H9 (cell line): ENCODE data around the gene FAM13A. TPM values are rescaled to one million over a fixed set of nuclear protein-coding genes. Genes with fewer than 3 reads are reported as not detected.

Experiments used
- DNase-seq: peaks from one replicate; pipeline ENCODE4 v3.0.0-alpha.2; 2017
- H2AFZ ChIP-seq: one replicate; pipeline ENCODE4 v1.6.1; 2013; ENCODE audit warnings: mild to moderate bottlenecking, low read length, control low read depth, moderate library complexity
- H2AK5ac ChIP-seq: 2 replicates; pipeline ENCODE4 v1.6.1; 2013; ENCODE audit warnings: low read length, control low read depth, mixed read lengths; ENCODE audit not compliant: insufficient read length
- H2BK120ac ChIP-seq: one replicate; pipeline ENCODE4 v1.6.1; 2013; ENCODE audit warnings: low read depth, mild to moderate bottlenecking, low read length, control low read depth, inconsistent platforms; ENCODE audit not compliant: poor library complexity, severe bottlenecking
- H2BK12ac ChIP-seq: 2 replicates; pipeline ENCODE4 v1.6.1; 2013; ENCODE audit warnings: low read length, control low read depth, mixed read lengths, low read depth; ENCODE audit not compliant: insufficient read length
- H2BK15ac ChIP-seq: 2 replicates; pipeline ENCODE4 v1.6.1; 2013; ENCODE audit warnings: low read depth, low read length, control low read depth
- H2BK20ac ChIP-seq: one replicate; pipeline ENCODE4 v1.6.1; 2013; ENCODE audit warnings: low read depth, mild to moderate bottlenecking, low read length, control low read depth, inconsistent platforms; ENCODE audit not compliant: poor library complexity, severe bottlenecking
- H2BK5ac ChIP-seq: 2 replicates; pipeline ENCODE4 v1.6.1; 2013; ENCODE audit warnings: low read length, control low read depth, mixed read lengths; ENCODE audit not compliant: insufficient read length
- H3K14ac ChIP-seq: 2 replicates; pipeline ENCODE4 v1.6.1; 2013; ENCODE audit warnings: low read length, control low read depth; ENCODE audit not compliant: insufficient read depth
- H3K18ac ChIP-seq: 2 replicates; pipeline ENCODE4 v1.6.1; 2013; ENCODE audit warnings: low read depth, mild to moderate bottlenecking, mixed read lengths, low read length, control low read depth; ENCODE audit not compliant: insufficient read length
- H3K23ac ChIP-seq: 2 replicates; pipeline ENCODE4 v1.6.1; 2013; ENCODE audit warnings: low read length, control low read depth, mixed read lengths, low read depth; ENCODE audit not compliant: insufficient read length
- H3K23me2 ChIP-seq: 2 replicates; pipeline ENCODE4 v1.6.1; 2013; ENCODE audit warnings: low read depth, mild to moderate bottlenecking, mixed read lengths, low read length, control low read depth; ENCODE audit not compliant: insufficient read length, poor library complexity, severe bottlenecking
- H3K27ac ChIP-seq: 2 replicates; pipeline ENCODE4 v1.5.1; 2013; ENCODE audit warnings: low read length, control low read depth, mixed read lengths, low read depth; ENCODE audit not compliant: insufficient read length
- H3K27me3 ChIP-seq: 2 replicates; pipeline ENCODE4 v1.6.1; 2013; ENCODE audit warnings: low read length, control low read depth, inconsistent platforms; ENCODE audit not compliant: insufficient read depth
- H3K4ac ChIP-seq: 2 replicates; pipeline ENCODE4 v1.6.1; 2013; ENCODE audit warnings: low read depth, mild to moderate bottlenecking, control low read depth, inconsistent platforms, low read length, moderate library complexity
- H3K4me1 ChIP-seq: 2 replicates; pipeline ENCODE4 v1.6.1; 2013; ENCODE audit warnings: low read length, control low read depth, inconsistent platforms; ENCODE audit not compliant: insufficient read depth
- H3K4me2 ChIP-seq: 2 replicates; pipeline ENCODE4 v1.6.1; 2013; ENCODE audit warnings: low read length, control low read depth, mixed read lengths; ENCODE audit not compliant: insufficient read length, insufficient read depth
- H3K56ac ChIP-seq: 2 replicates; pipeline ENCODE4 v1.6.1; 2013; ENCODE audit warnings: low read depth, mild to moderate bottlenecking, mixed read lengths, low read length, control low read depth; ENCODE audit not compliant: insufficient read length
- H3K79me1 ChIP-seq: 2 replicates; pipeline ENCODE4 v1.6.1; 2013; ENCODE audit warnings: low read depth, mild to moderate bottlenecking, moderate library complexity, low read length, control low read depth, inconsistent platforms; ENCODE audit not compliant: insufficient read depth, poor library complexity, severe bottlenecking
- H3K79me2 ChIP-seq: 2 replicates; pipeline ENCODE4 v1.6.1; 2013; ENCODE audit warnings: low read length, control low read depth, inconsistent platforms; ENCODE audit not compliant: insufficient read depth
- H3K9ac ChIP-seq: 2 replicates; pipeline ENCODE4 v1.6.1; 2013; ENCODE audit warnings: low read length, control low read depth, mixed read lengths; ENCODE audit not compliant: insufficient read length; ENCODE audit errors: extremely low read depth
- H3K9me3 ChIP-seq: one replicate; pipeline ENCODE4 v1.6.1; 2013; ENCODE audit warnings: low read depth, low read length, inconsistent platforms; ENCODE audit not compliant: control insufficient read depth
- H3T11ph ChIP-seq: one replicate; pipeline ENCODE4 v1.6.1; 2013; ENCODE audit warnings: mild to moderate bottlenecking, low read length, control low read depth, inconsistent platforms
- H4K20me1 ChIP-seq: one replicate; pipeline ENCODE4 v1.6.1; 2013; ENCODE audit not compliant: control insufficient read depth, insufficient read length, insufficient read depth
- H4K5ac ChIP-seq: 2 replicates; pipeline ENCODE4 v1.6.1; 2013; ENCODE audit warnings: low read depth, mild to moderate bottlenecking, mixed read lengths, low read length, control low read depth; ENCODE audit not compliant: insufficient read length
- H4K8ac ChIP-seq: replicated peaks from 2 replicates; pipeline ENCODE4 v1.6.1; 2013; ENCODE audit warnings: low read length, control low read depth, mixed read lengths, low read depth; ENCODE audit not compliant: insufficient read length
- H4K91ac ChIP-seq: 2 replicates; pipeline ENCODE4 v1.6.1; 2013; ENCODE audit warnings: low read depth, mild to moderate bottlenecking, moderate library complexity, mixed read lengths, low read length, control low read depth; ENCODE audit not compliant: insufficient read length
- H3K27ac Mint-ChIP-seq, 3 experiments: 2 replicates in 2 of 3; 3 replicates in 1 of 3; pipeline ENCODE4 v1.8.0; 2020 to 2021; ENCODE audit warnings: mixed read lengths in 3 of 3, mild to moderate bottlenecking in 1 of 3, moderate library complexity in 1 of 3
- H3K27me3 Mint-ChIP-seq: 2 replicates; pipeline ENCODE4 v1.8.0; 2021; ENCODE audit warnings: low read depth, mild to moderate bottlenecking, moderate library complexity, mixed read lengths
- H3K36me3 Mint-ChIP-seq, 3 experiments: 2 replicates in 2 of 3; 3 replicates in 1 of 3; pipeline ENCODE4 v1.8.0; 2020 to 2021; ENCODE audit warnings: low read depth in 3 of 3, mixed read lengths in 3 of 3; ENCODE audit not compliant: insufficient read depth in 1 of 3
- H3K4me1 Mint-ChIP-seq, 2 experiments: 2 replicates each; pipeline ENCODE4 v1.8.0; 2020; ENCODE audit warnings: mixed read lengths in 2 of 2
- H3K4me3 Mint-ChIP-seq, 2 experiments: 2 replicates in 1 of 2; 3 replicates in 1 of 2; pipeline ENCODE4 v1.8.0; 2020 to 2021; ENCODE audit warnings: mild to moderate bottlenecking in 2 of 2, mixed read lengths in 2 of 2, moderate library complexity in 1 of 2
- H3K9me3 Mint-ChIP-seq, 2 experiments: 2 replicates in 1 of 2; 3 replicates in 1 of 2; pipeline ENCODE4 v1.8.0; 2020; ENCODE audit warnings: mild to moderate bottlenecking in 2 of 2, mixed read lengths in 2 of 2, moderate library complexity in 1 of 2
- WGBS: extraction: QIAGEN DNeasy Blood & Tissue Kit; methylation state at CpG from one replicate; pipeline ENCODE4 v1.1.7; 2013; ENCODE audit warnings: missing lambda C conversion rate, low lambda C conversion rate, mixed read lengths; ENCODE audit not compliant: insufficient read length; ENCODE audit errors: extremely low coverage; 5-methylcytosine and 5-hydroxymethylcytosine counted together
- total RNA-seq: library from RNA; stranded (reverse); gene quantifications from 2 replicates; pipeline ENCODE4 v1.2.1, GENCODE V29; 2021
- TF ChIP-seq, protein P1 (sequence below): fragments of 200-600 bp; sonication (generic); conservative IDR thresholded peaks from 3 replicates; pipeline ENCODE4 v1.8.0; 2021; ENCODE audit warnings: antibody characterized with exemption, mild to moderate bottlenecking

The FAM13A gene
- total RNA-seq, 1 experiment from 2014 or later, result 12.7 TPM

DNA sequence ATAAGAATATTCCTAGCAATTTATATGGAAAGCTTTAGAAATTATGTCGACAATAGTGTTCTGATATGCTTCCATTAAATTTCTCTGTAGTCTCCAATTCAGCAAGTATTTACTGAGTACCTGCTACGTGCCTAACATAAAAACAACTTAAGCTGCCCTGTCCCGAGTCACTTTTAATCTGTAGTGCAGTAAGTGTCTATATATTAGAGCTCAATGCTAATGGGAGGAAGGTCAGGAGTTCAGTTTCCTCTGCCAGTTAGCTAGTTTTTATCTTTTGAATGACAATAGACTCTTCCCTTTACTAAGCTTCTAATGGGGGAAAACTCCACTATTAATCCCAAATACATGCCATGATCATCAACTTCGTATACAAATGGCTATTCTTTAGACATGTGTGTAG is 240.6 kb downstream of the FAM13A start:
- no peak overlapping the region for H3K27ac Mint-ChIP-seq
- Histone ChIP-seq H2AFZ (no peak overlapping the region), H3K9ac (no peak overlapping the region), H4K8ac (no peak overlapping the region), H4K20me1 (no peaks in the 10 kb centered on the region), H3K4me2 (no peak overlapping the region), H2BK15ac (no peak overlapping the region), H3K4me1 (no peaks in the 10 kb centered on the region), H2BK12ac (no peak overlapping the region), H3K27ac (no peak overlapping the region), H2BK5ac (no peak overlapping the region), H4K91ac (no peak overlapping the region), H3K23ac (no peak overlapping the region), H2BK120ac (no peak overlapping the region), H3K14ac (no peak overlapping the region), H2BK20ac (no peak overlapping the region), H3K23me2 (no peaks in the 10 kb centered on the region), H3T11ph (no peak overlapping the region), H3K56ac (no peak overlapping the region), H3K4ac (no peak overlapping the region), H3K18ac (no peak overlapping the region), H4K5ac (no peak overlapping the region), H3K9me3 (no peaks in the 10 kb centered on the region), H3K79me1 (no peaks in the 10 kb centered on the region), H3K27me3 (no peaks in the 10 kb centered on the region), H2AK5ac (no peak overlapping the region), H3K79me2 (no peaks in the 10 kb centered on the region)
- peaks cover 12% of the 10 kb centered on the region in 2 experiments for H3K4me1 Mint-ChIP-seq
- H3K9me3 Mint-ChIP-seq, result no peaks in the 10 kb centered on the region
- no peak for DNase-seq
- no peaks in the 10 kb centered on the region for H3K36me3 Mint-ChIP-seq
- no peaks in the 10 kb centered on the region for H3K27me3 Mint-ChIP-seq
- H3K4me3 Mint-ChIP-seq, result no peak overlapping the region
- no CpG with 5 or more reads among the region's 4 CpGs for WGBS
- TF ChIP-seq, protein P1, sequence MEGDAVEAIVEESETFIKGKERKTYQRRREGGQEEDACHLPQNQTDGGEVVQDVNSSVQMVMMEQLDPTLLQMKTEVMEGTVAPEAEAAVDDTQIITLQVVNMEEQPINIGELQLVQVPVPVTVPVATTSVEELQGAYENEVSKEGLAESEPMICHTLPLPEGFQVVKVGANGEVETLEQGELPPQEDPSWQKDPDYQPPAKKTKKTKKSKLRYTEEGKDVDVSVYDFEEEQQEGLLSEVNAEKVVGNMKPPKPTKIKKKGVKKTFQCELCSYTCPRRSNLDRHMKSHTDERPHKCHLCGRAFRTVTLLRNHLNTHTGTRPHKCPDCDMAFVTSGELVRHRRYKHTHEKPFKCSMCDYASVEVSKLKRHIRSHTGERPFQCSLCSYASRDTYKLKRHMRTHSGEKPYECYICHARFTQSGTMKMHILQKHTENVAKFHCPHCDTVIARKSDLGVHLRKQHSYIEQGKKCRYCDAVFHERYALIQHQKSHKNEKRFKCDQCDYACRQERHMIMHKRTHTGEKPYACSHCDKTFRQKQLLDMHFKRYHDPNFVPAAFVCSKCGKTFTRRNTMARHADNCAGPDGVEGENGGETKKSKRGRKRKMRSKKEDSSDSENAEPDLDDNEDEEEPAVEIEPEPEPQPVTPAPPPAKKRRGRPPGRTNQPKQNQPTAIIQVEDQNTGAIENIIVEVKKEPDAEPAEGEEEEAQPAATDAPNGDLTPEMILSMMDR, result no peak
